IMR-90 (cell line): ENCODE data around the gene COX6A2. TPM values are rescaled to one million over a fixed set of nuclear protein-coding genes. Genes with fewer than 3 reads are reported as not detected.

Experiments used
- ATAC-seq: fragments of 200-7000 bp; cut with Tn5 transposase; 2 replicates; pipeline ENCODE4 v1.9.1; 2020; ENCODE audit warnings: low read depth, mild to moderate bottlenecking, moderate library complexity
- BruUV-seq: library from RNA; stranded (reverse); fragments of 400-500 nt; replicated peaks from 2 replicates; lab custom pipeline; 2021; lab: Mats Ljungman, UMichigan
- CTCF ChIA-PET: fragments of 300-600 bp; formaldehyde crosslinking; extraction: SDS; loops from one replicate; lab custom pipeline; 2021; ENCODE audit warnings: antibody characterized with exemption; lab: Yijun Ruan, JAX
- POLR2A ChIA-PET: fragments of 300-600 bp; sonication (Branson Sonifier 250); formaldehyde crosslinking; loops from one replicate; lab custom pipeline; 2022; ENCODE audit warnings: antibody characterized with exemption; ENCODE audit not compliant: unreplicated experiment; lab: Charles Lee
- DNase-seq: peaks from one replicate; pipeline ENCODE4 v3.0.0; 2013
- H2AFZ ChIP-seq: replicated peaks from 2 replicates; pipeline ENCODE3; 2013; ENCODE audit warnings: low read length, mild to moderate bottlenecking; ENCODE audit not compliant: poor library complexity
- H2AK5ac ChIP-seq: 2 replicates; pipeline ENCODE4 v1.6.1; 2013; ENCODE audit warnings: low read depth, low read length, inconsistent platforms
- H2AK9ac ChIP-seq: replicated peaks from 2 replicates; pipeline ENCODE3; 2013; ENCODE audit warnings: mild to moderate bottlenecking, low read depth, low read length, moderate library complexity; ENCODE audit not compliant: poor library complexity
- H2BK120ac ChIP-seq: 2 replicates; pipeline ENCODE4 v1.6.1; 2013; ENCODE audit warnings: low read depth, low read length, inconsistent platforms
- H2BK15ac ChIP-seq: 3 replicates; pipeline ENCODE4 v1.6.1; 2013; ENCODE audit warnings: low read depth, low read length, inconsistent platforms
- H2BK20ac ChIP-seq: 2 replicates; pipeline ENCODE4 v1.6.1; 2013; ENCODE audit warnings: low read depth, mild to moderate bottlenecking, inconsistent platforms, low read length, moderate library complexity
- H2BK5ac ChIP-seq: 2 replicates; pipeline ENCODE4 v1.6.1; 2013; ENCODE audit warnings: mild to moderate bottlenecking, low read depth, low read length, inconsistent platforms; ENCODE audit not compliant: poor library complexity, severe bottlenecking
- H3K14ac ChIP-seq: replicated peaks from 2 replicates; pipeline ENCODE4 v1.6.1; 2013; ENCODE audit warnings: low read depth, low read length, inconsistent platforms
- H3K18ac ChIP-seq: 2 replicates; pipeline ENCODE4 v1.6.1; 2013; ENCODE audit warnings: low read depth, low read length, control low read depth
- H3K23ac ChIP-seq: 2 replicates; pipeline ENCODE4 v1.6.1; 2013; ENCODE audit warnings: low read depth, low read length, inconsistent platforms
- H3K27ac ChIP-seq: 2 replicates; pipeline ENCODE4 v1.5.1; 2013; ENCODE audit warnings: mild to moderate bottlenecking, control low read depth, low read length; ENCODE audit not compliant: insufficient read depth
- H3K27me3 ChIP-seq: 2 replicates; pipeline ENCODE4 v1.6.1; 2013; ENCODE audit warnings: low read length; ENCODE audit not compliant: control insufficient read depth, insufficient read depth
- H3K36me3 ChIP-seq: 2 replicates; pipeline ENCODE4 v1.6.1; 2013; ENCODE audit warnings: low read length, mixed read lengths; ENCODE audit not compliant: control insufficient read depth, insufficient read depth
- H3K4ac ChIP-seq: 2 replicates; pipeline ENCODE4 v1.6.1; 2013; ENCODE audit warnings: low read depth, low read length, inconsistent platforms
- H3K4me1 ChIP-seq: 2 replicates; pipeline ENCODE4 v1.6.1; 2013; ENCODE audit warnings: low read length, mixed read lengths; ENCODE audit not compliant: control insufficient read depth, insufficient read depth
- H3K4me2 ChIP-seq: 2 replicates; pipeline ENCODE4 v1.6.1; 2013; ENCODE audit warnings: low read depth, mild to moderate bottlenecking, control low read depth, low read length, moderate library complexity
- H3K4me3 ChIP-seq: 2 replicates; pipeline ENCODE4 v1.5.1; 2013; ENCODE audit warnings: low read depth, mild to moderate bottlenecking, control low read depth, low read length, moderate library complexity; ENCODE audit not compliant: insufficient read depth
- H3K56ac ChIP-seq: 2 replicates; pipeline ENCODE4 v1.6.1; 2013; ENCODE audit warnings: low read length, inconsistent platforms; ENCODE audit not compliant: insufficient read depth; ENCODE audit errors: extremely low read depth
- H3K79me1 ChIP-seq, 2 experiments: 2 replicates each; pipeline ENCODE4 v1.6.1; 2013; ENCODE audit warnings: low read length in 2 of 2, inconsistent platforms in 1 of 2, low read depth in 1 of 2
- H3K9ac ChIP-seq: 2 replicates; pipeline ENCODE4 v1.6.1; 2013; ENCODE audit warnings: low read depth, low read length, control low read depth
- H3K9me1 ChIP-seq: 2 replicates; pipeline ENCODE4 v1.6.1; 2013; ENCODE audit warnings: low read length, inconsistent platforms; ENCODE audit not compliant: insufficient read depth
- H3K9me3 ChIP-seq: 2 replicates; pipeline ENCODE4 v1.6.1; 2013; ENCODE audit warnings: low read length; ENCODE audit not compliant: control insufficient read depth, insufficient read depth
- H4K20me1 ChIP-seq: 2 replicates; pipeline ENCODE4 v1.6.1; 2013; ENCODE audit warnings: low read length, inconsistent platforms; ENCODE audit not compliant: insufficient read depth
- H4K5ac ChIP-seq: 2 replicates; pipeline ENCODE4 v1.6.1; 2013; ENCODE audit warnings: mild to moderate bottlenecking, low read depth, low read length, control low read depth
- H4K8ac ChIP-seq, 2 experiments: 2 replicates each; pipeline ENCODE4 v1.6.1; 2013; ENCODE audit warnings: low read depth in 2 of 2, low read length in 2 of 2, control low read depth in 1 of 2, inconsistent platforms in 1 of 2
- H4K91ac ChIP-seq: 2 replicates; pipeline ENCODE4 v1.6.1; 2013; ENCODE audit warnings: low read depth, low read length, inconsistent platforms; ENCODE audit not compliant: insufficient read depth
- CEBPB ChIP-seq: IDR thresholded peaks from 2 replicates; pipeline ENCODE4 v1.6.1; 2012; ENCODE audit warnings: low read depth, low read length, improper control_type of control experiment
- CHD1 ChIP-seq: IDR thresholded peaks from 2 replicates; pipeline ENCODE4 v1.6.1; 2012; ENCODE audit warnings: low read depth, low read length, improper control_type of control experiment
- MAFK ChIP-seq: IDR thresholded peaks from 2 replicates; pipeline ENCODE4 v1.6.1; 2012; ENCODE audit warnings: low read depth, low read length, improper control_type of control experiment
- MXI1 ChIP-seq: IDR thresholded peaks from 2 replicates; pipeline ENCODE4 v1.6.1; 2012; ENCODE audit warnings: low read depth, mild to moderate bottlenecking, low read length, moderate library complexity, borderline replicate concordance
- POLR2A ChIP-seq: IDR thresholded peaks from 2 replicates; pipeline ENCODE4 v1.6.1; 2012; ENCODE audit warnings: mild to moderate bottlenecking, low read depth, low read length
- RAD21 ChIP-seq: IDR thresholded peaks from 2 replicates; pipeline ENCODE4 v1.6.1; 2012; ENCODE audit warnings: low read length, improper control_type of control experiment
- RCOR1 ChIP-seq: IDR thresholded peaks from 2 replicates; pipeline ENCODE4 v1.6.1; 2012; ENCODE audit warnings: mild to moderate bottlenecking, low read length, improper control_type of control experiment; ENCODE audit not compliant: insufficient replicate concordance
- RFX5 ChIP-seq: IDR thresholded peaks from 2 replicates; pipeline ENCODE4 v1.8.0; 2012; ENCODE audit warnings: low read depth, mild to moderate bottlenecking, low read length, moderate library complexity
- SMC3 ChIP-seq: fragments of 150-350 bp; IDR thresholded peaks from 2 replicates; pipeline ENCODE4 v1.6.1; 2016; ENCODE audit warnings: low read depth, mild to moderate bottlenecking, antibody characterized with exemption, low read length, moderate library complexity
- WGBS, 2 experiments: methylation state at CpG; one replicate each; pipeline versions ENCODE4 v1.1.5 to v1.1.7; 2013; ENCODE audit warnings: missing lambda C conversion rate in 2 of 2; ENCODE audit not compliant: insufficient read length in 1 of 2; ENCODE audit errors: extremely low coverage in 2 of 2; 5-methylcytosine and 5-hydroxymethylcytosine counted together
- dilution Hi-C: fragments of 300-500 bp; cut with HindIII; formaldehyde crosslinking; loops from one replicate; pipeline ENCODE4 v1.14.3; 2018; ENCODE audit warnings: low sequenced_read_pairs; ENCODE audit not compliant: unreplicated experiment
- in situ Hi-C: fragments of 300-500 bp; cut with MboI; formaldehyde crosslinking; loops from 3 replicates; pipeline ENCODE4 v1.14.3; 2019; ENCODE audit warnings: low sequenced_read_pairs, inconsistent platforms, mixed read lengths
- intact Hi-C: fragments of 100-400 bp; cut with micrococcal nuclease; formaldehyde crosslinking; loops from 2 replicates; pipeline ENCODE4 v1.10.0; 2022
- polyA plus RNA-seq, 3 experiments: library from polyadenylated mRNA; depleted of rRNA; stranded (reverse); fragments of >200 nt; gene quantifications; 2 replicates each; pipeline ENCODE4 v1.2.3, GENCODE V29; 2012; ENCODE audit warnings: low replicate concordance in 1 of 3
- total RNA-seq: library from RNA; depleted of rRNA; stranded (reverse); fragments of >200 nt; gene quantifications from 2 replicates; pipeline ENCODE4 v1.2.3, GENCODE V29; 2012
- TF ChIP-seq, protein P1 (sequence below): fragments of 150-350 bp; IDR thresholded peaks from 2 replicates; pipeline ENCODE4 v1.6.1; 2016; ENCODE audit warnings: low read depth, mild to moderate bottlenecking, low read length, moderate library complexity, borderline replicate concordance
- TF ChIP-seq, protein P2 (sequence below): conservative IDR thresholded peaks from 2 replicates; pipeline ENCODE4 v1.5.1; 2012; ENCODE audit warnings: mild to moderate bottlenecking, low read depth, low read length, improper control_type of control experiment

Gene COX6A2
- total and polyA plus RNA-seq, 2 of the 4 experiments (the other 2 are of a cell fraction), result not detected

DNA sequence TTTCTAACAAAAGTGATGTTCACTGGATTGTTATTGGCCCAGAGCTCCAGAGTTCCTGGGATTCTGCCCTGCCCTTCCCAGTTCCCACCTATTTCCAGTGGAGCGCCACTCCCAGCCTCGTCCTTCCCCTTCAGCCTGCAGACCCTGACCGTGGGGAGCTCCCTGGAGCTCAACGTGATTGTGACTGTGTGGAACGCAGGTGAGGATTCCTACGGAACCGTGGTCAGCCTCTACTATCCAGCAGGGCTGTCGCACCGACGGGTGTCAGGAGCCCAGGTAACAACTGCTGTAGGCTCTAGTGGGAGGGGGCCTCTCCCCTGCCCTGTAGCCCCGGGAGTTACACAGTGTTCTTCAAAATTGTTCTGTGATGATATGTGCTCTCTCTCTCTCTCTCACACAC, 11.8 kb downstream of the COX6A2 start:
- Histone ChIP-seq H3K56ac (no peak overlapping the region), H2BK120ac (no peak overlapping the region), H3K4me1 (no peaks in the 10 kb centered on the region), H4K5ac (no peak overlapping the region), H3K27ac (no peak overlapping the region), H3K4me2 (no peak overlapping the region), H3K79me1 (no peaks in the 10 kb centered on the region), H2BK5ac (no peak overlapping the region), H3K4ac (no peak overlapping the region), H2AFZ (no peak overlapping the region), H3K4me3 (no peak overlapping the region), H2BK15ac (no peak overlapping the region), H3K9me3 (no peaks in the 10 kb centered on the region), H3K23ac (no peak overlapping the region), H3K9me1 (no peaks in the 10 kb centered on the region), H2BK20ac (no peak overlapping the region), H3K9ac (no peak overlapping the region), H3K27me3 (peaks cover 19% of the 10 kb centered on the region), H4K20me1 (no peaks in the 10 kb centered on the region), H3K14ac (no peak overlapping the region), H4K91ac (no peak overlapping the region), H3K36me3 (no peaks in the 10 kb centered on the region), H4K8ac (no peak overlapping the region), H2AK9ac (no peak overlapping the region), H2AK5ac (no peak overlapping the region), H3K18ac (no peak overlapping the region)
- ATAC-seq (no peak), DNase-seq (no peak)
- intact Hi-C loops (no loop called here), in situ Hi-C loops (no loop called here), dilution Hi-C loops (no loop called here)
- CTCF ChIA-PET, result no interaction called here
- WGBS, 2 experiments, result no CpG with 5 or more reads among the region's 11 CpGs
- no TSS peak for BruUV-seq
- POLR2A ChIA-PET, result no interaction called here
- TF ChIP-seq RCOR1 (no peak), CEBPB (no peak), MXI1 (no peak), CHD1 (no peak), MAFK (no peak), RAD21 (no peak), SMC3 (no peak), RFX5 (no peak), POLR2A (no peak)
- TF ChIP-seq, protein P1, sequence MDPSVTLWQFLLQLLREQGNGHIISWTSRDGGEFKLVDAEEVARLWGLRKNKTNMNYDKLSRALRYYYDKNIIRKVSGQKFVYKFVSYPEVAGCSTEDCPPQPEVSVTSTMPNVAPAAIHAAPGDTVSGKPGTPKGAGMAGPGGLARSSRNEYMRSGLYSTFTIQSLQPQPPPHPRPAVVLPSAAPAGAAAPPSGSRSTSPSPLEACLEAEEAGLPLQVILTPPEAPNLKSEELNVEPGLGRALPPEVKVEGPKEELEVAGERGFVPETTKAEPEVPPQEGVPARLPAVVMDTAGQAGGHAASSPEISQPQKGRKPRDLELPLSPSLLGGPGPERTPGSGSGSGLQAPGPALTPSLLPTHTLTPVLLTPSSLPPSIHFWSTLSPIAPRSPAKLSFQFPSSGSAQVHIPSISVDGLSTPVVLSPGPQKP, result no peak
- TF ChIP-seq, protein P2, sequence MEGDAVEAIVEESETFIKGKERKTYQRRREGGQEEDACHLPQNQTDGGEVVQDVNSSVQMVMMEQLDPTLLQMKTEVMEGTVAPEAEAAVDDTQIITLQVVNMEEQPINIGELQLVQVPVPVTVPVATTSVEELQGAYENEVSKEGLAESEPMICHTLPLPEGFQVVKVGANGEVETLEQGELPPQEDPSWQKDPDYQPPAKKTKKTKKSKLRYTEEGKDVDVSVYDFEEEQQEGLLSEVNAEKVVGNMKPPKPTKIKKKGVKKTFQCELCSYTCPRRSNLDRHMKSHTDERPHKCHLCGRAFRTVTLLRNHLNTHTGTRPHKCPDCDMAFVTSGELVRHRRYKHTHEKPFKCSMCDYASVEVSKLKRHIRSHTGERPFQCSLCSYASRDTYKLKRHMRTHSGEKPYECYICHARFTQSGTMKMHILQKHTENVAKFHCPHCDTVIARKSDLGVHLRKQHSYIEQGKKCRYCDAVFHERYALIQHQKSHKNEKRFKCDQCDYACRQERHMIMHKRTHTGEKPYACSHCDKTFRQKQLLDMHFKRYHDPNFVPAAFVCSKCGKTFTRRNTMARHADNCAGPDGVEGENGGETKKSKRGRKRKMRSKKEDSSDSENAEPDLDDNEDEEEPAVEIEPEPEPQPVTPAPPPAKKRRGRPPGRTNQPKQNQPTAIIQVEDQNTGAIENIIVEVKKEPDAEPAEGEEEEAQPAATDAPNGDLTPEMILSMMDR, result no peak
